HG03159 (cell line): Measurements from ENCODE around the gene PSMB11.

Experiments
- ATAC-seq: cut with Tn5 transposase; IDR thresholded peaks from one replicate; pipeline ENCODE4 v1.9.1; 2021; ENCODE audit warnings: mild to moderate bottlenecking, moderate library complexity; ENCODE audit not compliant: unreplicated experiment

PSMB11 gene

GRCh38 chr14:23078692-23079116 lies 36.7 kb downstream of the PSMB11 start:
- ATAC-seq = no peak

- no peak for ATAC-seq
Observed at GRCh38 chr14:23079716-23080115, 37.7 kb downstream of the PSMB11 start.

- ATAC-seq = no peak
Observed at GRCh38 chr14:23080474-23080873, 38.5 kb downstream of the PSMB11 start.

GRCh38 chr14:23085458-23085857 lies 43.4 kb downstream of the PSMB11 start:
- no peak for ATAC-seq

- ATAC-seq = no peak
Observed at GRCh38 chr14:23086565-23086964, 44.6 kb downstream of the PSMB11 start.

GRCh38 chr14:23089498-23090253 lies 47.7 kb downstream of the PSMB11 start:
- ATAC-seq = no peak

GRCh38 chr14:23090254-23090636 lies 48.2 kb downstream of the PSMB11 start:
- no peak for ATAC-seq

- no peak for ATAC-seq
Observed at GRCh38 chr14:23091294-23092225, 49.5 kb downstream of the PSMB11 start.

- ATAC-seq = no peak
Observed at GRCh38 chr14:23093104-23093503, 51.1 kb downstream of the PSMB11 start.

GRCh38 chr14:23093526-23093925 lies 51.5 kb downstream of the PSMB11 start:
- no peak for ATAC-seq
